CD1c-positive myeloid dendritic cell (primary cell): Measurements from ENCODE around the gene CDKN1C.

Experiments
- DNase-seq: peaks from one replicate; pipeline ENCODE4 v3.0.0-alpha.2; 2016; ENCODE audit errors: extremely low spot score

Gene CDKN1C

DNA sequence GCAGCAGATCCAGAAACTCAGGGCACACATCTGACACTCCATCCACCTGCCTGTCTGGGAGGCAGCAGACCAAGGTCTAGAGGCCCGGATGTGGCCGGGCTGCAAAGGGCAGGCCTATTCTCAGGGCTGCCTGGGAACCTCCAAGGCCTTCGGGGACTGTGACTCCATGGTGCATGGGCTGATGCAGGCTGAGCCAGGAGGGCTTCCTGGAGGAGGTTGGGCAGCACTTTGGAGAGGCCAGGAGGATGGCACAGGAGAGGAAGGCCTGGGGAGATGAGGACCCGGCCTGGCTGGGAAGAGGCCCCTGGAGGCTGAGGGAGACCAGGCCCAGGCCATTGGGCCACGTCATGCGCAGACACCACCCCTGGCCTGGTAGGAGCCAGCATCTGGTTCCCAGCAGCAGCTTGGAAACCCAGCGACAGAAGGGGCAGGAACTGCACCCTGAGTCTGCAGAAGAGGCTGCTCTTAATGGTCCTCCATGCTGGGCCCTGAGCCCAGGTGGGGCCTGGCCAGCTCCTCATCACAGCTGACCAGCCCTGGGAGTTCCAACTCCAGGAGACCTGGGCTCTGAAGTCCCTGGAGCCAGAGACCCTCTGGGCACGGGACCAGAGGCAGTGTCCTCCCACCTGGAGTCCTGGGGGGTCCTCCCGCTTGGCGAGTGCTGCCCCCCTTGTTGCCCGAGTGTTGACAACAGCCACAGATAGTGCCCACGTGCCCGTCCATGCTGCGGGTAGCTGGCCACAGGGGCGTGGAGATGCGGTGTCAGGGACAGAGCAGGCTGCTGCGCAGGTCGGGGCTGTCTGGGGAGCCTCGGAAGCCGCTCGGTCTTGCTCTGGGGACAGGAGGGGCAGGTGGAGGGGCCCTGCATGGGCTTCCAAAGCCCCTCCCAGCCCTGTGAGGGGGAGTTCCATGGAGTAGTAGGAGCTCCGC, 38.1 kb upstream of the CDKN1C start:
- no peak for DNase-seq

- DNase-seq = no peak
Observed at GRCh38 chr11:2922655-2923054, 37.1 kb upstream of the CDKN1C start.

GRCh38 chr11:2921742-2922493, 36.3 kb upstream of the CDKN1C start:
- no peak for DNase-seq

DNA sequence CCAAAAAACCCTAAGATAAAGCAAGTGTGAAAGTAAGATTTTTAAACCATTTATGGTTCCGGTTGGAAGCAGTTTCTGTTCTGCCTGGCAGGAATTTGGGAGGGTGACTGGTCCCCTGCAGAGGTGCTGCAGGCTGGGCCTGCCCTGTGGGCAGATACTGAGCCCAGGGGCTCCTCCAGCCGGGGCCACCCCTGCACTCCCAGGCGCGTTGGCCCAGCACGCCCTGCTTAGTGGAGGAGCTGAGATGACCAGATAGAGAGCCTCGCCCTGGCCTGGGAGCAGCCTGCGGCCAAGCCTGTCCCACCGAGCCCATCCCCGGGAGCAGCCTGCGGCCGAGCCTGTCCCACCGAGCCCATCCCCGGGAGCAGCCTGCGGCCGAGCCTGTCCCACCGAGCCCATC, 35.7 kb upstream of the CDKN1C start:
- DNase-seq = no peak

- no peak for DNase-seq
Observed at GRCh38 chr11:2920343-2920742, 34.8 kb upstream of the CDKN1C start.

DNA sequence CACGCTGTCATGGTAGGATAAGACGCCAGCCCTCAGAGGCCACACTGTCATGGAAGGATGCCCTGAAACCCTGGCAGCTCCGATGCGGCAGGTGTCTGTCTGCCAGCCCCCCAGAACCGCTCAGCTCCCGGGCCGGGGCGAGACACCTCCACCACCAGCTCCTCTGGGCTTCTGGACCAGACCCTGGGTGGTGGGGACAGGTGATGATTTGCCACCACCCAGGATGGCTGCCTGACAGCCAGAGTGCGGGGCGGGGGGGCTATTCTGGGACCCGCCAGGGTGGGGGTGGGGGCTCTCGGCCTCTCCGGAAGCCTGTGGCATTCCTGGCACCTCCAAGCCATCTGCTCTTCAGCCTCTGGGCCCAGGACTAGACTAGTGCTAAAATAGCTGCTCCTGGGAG, 34.3 kb upstream of the CDKN1C start:
- no peak for DNase-seq

- DNase-seq = no peak
Observed at GRCh38 chr11:2919188-2919587, 33.6 kb upstream of the CDKN1C start.

GRCh38 chr11:2917842-2918490, 32.4 kb upstream of the CDKN1C start:
- DNase-seq = no peak

DNA sequence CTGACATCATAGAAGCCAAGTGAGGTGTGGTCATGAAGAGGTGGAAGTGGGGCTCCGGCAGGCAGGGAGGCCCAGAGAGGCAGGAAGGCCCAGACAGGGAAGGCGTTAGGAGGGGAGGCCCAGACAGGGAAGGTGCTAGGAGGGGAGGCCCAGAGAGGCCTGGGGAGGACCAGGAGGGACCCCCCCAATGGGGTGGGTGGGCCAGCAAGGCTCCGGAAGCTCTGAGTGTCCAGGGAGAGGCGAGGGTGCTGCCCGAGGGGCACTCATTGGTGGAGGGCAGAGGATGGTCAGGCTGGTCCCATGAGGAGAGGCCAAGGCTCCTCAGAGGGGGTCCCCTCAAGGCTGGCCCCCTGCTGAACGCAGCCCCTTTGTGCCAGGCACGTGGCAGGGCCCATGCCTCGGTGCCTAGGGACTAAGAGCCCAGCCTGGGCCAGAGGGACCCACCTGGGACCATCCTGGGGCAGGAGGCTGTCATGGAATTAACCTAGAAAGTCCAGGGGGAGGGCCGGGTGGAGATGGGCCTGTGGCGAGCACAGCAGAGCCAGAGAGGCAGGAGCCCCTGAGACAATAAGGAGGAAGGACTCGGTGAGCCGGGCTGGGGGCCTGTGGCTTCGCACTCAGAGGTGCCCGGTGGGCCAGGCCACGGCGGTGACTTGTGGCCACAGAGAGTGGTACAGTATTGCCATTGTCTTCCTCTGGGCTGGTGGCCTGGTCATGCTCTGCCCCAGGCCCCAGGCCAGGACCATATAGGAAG, 31.5 kb upstream of the CDKN1C start:
- DNase-seq = no peak

- DNase-seq = no peak
Observed at GRCh38 chr11:2916114-2916891, 30.7 kb upstream of the CDKN1C start.

DNA sequence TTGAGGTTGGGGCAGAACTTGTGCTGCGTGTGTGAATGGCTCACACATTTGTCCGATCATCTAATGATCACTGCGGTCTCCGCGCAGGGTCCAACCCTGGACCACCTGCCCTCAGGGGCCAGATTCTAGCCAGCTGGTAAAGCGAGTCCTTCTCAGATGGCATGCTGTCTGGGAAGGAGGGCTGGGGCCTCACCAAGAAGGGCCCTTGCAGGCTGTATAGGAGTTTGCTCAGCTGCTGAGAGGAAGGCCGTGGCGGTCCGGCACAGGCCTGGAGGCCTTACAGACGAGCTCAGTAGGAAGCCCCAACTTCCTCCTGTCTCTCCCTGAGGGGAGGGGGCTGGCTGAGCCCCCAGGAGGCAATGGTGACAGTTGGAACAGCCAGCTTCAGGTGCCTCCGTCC, 29.9 kb upstream of the CDKN1C start:
- DNase-seq = no peak

DNA sequence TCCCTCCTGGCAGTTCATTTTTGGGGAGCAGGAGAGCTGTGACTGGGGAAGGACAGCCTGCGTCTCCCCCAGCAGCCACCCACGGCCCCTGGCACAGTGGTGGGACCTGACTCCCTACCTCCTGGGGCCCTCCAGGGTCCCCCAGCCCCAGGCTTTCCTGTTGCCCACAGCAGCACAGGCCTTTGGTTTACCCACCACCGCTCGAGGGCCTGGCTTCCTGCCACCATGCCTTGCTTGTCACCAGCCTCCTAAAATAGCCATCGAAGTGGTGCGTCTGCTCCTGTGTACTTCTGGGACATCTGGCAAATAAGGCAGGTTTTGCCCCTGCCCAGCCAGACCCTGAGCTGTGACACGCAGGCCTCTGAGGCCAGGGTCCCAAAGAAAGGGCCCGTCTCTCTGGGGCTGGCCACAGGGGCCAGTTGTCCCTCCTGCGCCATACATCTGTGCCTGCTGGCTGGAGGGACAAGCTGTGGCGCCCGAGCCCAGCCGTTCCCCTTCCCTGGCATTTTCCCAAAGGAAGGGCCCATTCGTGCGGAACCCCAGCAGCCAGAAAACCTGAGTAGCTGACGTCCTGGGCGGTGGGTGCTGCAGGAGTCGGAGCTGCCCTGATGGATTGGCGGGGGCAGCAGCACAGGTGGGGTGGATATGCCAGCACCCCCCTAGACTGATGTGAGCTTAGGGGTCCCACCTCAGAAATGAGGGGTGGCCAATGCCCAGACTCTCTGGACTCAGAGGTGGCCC, 29.1 kb upstream of the CDKN1C start:
- DNase-seq = no peak

DNA sequence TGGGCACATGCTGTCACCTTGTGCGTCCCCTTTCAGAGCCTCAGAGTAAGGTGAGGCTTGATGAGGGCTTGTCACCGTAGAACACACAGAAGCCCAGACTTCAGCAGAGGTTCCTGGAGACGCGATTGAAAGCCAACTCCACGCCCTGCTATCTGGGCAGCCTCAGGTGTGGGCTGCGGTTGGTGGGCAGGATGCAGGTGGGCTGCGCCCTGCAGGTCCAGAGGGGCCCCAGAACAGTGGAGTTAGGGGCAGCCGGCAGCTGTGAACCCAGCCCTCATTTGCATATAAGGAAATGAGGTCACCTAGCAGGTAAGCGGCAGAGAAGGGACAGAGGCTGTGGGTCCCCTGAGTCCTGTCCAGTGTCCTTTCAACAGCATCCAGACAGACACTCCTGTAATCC, 28.2 kb upstream of the CDKN1C start:
- DNase-seq = no peak

DNA sequence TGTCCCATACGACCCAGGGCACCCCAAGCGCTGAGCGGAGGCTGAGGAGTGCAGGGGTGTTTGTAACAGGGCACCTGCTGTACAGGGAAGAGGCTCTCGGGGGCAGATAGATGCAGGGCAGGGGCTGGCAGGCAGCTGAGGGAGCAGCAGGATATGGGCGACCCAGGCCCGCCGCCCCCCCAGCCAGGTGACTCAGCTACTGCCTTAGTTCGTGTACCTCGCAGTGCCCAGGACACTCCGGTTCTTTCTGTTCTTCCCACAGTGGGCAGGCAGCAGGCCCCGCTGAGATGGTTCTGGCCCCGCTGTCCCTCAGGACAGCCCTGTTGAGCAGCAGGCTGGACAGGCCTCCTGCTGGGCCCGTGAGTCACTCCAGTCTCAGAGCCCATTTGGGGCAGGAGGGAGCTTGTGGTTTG, 27.4 kb upstream of the CDKN1C start:
- no peak for DNase-seq

DNA sequence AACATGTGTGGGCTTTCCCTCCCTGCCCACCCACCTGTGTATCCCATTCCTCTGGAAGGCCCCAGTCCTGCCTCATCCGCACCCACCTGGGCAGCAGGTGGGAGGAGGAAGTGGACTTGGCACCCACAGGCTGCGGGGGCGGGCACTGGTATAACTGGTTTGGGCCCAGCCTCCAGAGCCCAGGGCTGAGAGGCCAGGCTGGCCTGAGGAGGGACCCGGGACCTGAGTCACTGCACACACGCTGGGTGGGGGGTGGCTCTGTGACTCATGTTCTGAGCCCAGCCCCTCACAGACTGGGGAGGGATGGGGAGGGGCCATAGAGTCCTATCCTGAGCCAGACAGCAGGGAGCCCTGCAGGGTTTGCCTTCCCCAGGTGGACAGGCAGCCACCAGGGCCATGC, 26.9 kb upstream of the CDKN1C start:
- peak; percentile 29 for DNase-seq

DNA sequence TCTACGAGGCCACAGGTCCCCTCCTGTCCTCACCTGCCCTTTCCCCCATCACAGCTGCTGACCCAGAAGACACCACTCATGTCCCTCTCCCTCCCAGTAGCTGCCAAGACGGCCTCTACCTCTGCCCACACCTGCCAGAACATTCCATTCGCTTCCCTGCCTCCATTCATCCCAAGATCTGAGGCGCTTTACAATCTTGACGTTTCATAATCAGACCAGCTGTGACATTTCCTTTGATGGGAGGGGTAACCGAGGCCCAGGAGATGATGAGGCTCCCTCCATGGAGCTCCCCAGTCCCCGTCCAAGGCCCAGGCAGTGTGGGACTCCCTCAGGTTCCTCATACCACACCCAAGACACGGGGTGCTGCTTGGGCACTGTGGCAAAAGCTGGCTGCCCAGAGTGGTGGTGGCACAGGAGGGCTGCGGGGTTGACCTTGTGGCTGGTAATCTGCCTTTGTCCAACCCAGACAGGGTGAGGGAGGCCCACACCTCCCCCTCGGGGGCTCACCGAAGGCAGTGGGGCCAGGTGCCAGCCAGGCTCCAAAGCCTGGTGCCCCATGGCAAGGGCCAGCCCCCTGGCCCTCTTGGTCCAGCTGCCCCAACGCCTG, 26.3 kb upstream of the CDKN1C start:
- DNase-seq = no peak

DNA sequence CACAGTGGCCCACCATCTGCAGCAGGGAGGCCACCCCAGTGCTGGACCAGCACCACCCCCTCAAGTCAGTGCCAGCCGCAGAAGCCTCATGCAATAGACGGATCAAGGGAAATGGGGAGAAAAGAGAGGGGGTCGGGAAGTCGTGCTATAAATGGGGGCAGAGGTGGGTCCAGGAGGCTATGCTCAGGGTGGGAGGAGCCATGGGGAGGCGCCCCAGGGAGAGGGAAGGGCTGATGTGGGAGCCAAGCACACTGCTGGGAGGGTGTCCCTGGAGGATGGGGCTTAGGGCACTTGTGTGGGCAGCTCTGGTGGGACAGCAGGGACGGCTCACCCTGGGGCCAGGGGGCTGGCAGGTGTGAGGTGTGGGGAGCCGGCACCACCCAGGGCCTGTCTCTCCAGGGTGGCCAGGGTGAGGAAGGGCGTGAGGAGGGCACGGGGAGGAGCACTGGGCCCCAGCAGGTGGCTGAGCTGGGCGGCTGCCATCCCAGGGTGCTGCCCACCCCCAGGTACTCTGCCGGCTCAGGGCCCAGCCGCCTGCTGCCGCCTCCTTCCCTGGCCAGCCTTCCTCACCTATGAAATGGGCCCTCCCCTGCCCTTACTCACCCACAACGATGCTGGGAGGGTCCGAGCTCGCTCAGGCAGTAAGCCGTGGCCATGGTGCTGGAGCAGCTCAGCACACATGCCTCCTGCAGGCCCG, 25.7 kb upstream of the CDKN1C start:
- DNase-seq = no peak

DNA sequence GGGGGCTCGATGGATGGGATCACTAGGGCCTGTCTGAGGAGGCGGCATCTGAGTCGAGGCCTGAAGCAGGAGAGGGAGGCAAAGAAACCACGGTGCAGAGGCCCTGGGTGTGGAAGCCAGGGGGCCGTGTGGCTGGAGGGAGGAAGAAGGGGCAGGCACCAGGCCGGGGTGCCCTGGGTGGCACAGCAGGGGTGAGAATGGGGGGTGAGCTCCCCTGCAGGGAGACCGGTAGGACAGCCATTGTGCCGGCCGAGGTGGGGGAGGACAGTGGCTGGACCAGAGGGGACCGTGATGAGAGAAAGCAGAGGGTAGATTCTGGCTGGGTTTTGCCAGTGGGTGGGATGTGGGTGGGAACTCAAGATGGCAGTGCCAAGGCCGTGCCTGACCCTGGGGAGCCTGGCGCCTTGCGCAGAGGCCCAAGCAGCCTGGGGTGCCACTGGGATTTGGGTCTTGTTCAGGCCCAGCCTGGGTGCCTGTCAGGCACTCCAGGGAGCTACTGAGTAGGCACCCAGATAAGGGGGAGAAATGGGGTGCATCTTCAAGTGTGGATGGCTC, 24.9 kb upstream of the CDKN1C start:
- DNase-seq = no peak
